ENCODE measurements around the gene RPS6KB2. TPM values are rescaled to one million over a fixed set of nuclear protein-coding genes. Genes with fewer than 3 reads are reported as not detected.

The RPS6KB2 gene
- total RNA-seq, 1 experiment from 2014 or later = 170 TPM

DNA sequence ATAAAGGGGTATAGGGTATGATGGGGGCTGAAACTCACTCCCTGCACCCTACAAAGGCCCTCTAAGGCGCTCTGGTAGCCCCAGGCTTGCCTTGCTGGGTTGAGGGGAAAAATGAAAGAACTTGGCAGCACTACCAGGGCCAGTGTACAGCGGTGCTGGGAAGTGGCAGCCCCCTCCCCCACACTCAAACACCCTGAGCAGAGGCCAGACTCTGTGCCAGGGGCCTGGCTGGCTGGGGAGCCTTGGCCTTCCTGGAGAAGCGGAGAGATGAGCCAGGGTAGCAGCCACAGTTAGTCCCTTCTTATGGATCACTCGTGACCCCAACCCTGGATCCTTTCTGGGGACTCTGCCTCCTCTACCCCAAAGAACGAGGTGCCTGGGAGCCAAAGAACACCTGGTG is 38.1 kb downstream of the RPS6KB2 start:
- CTCF ChIA-PET = no interaction called here

DNA sequence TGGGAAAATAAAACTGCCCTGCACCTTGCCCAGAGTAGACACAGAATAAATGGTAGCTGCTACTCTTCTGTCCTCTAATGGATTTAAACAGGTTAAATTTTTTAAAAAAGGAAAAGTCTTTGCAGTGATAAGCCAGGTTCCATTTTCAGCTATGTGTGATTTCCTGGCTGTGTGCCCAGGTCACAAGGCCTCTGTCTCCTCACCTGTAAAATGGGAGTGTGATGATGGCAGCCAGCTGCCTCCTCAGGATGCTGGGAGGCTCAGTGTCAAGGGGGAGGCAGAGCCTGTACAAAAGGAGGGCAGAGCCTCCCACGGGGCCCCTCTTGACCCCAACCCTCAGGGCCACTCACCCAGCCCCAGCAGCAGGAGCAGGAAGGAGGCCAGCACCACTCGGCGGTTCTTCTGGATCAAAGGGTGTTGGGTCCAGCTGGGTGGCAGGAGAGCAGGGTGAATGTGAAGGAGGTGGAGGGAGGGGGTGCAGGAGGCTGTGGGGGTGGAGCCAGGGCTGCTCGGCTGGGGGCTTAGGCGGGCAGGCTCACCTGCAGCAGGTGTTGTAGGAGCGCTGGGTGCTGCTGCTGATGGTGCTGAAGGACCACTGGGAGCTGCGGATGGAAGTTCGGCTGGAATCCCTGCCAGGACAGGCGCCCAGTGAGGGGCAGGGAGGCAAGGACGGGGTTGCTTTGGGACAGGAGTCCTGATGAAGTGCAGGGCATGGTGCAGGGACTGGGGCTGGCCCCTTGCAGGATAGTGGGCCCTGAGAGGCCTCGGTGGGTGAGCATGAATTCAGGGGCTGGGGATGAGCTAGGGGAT is 38.9 kb downstream of the RPS6KB2 start:
- Histone ChIP-seq H3K36me3 (ENCODE audit: low read depth, low read length) (no peaks in the 10 kb centered on the region), H3K4me2 (ENCODE audit: low read length) (peak overlapping the region; percentile 99), H3K9me2 (replicated peaks; ENCODE audit: low read length) (no peaks in the 10 kb centered on the region), H3K9me3 (ENCODE audit: low read length) (no peaks in the 10 kb centered on the region), H3F3A (ENCODE audit: low read length, unreplicated experiment) (peaks cover 13% of the 10 kb centered on the region), H3K4me3 (ENCODE audit: low read length) (peak overlapping the region; percentile 85), H3K9ac (ENCODE audit: low read length) (peak overlapping the region; percentile 98), H2AFZ (ENCODE audit: low read length) (no peak overlapping the region), H3K27ac (ENCODE audit: low read length) (peak overlapping the region; percentile 90), H3K79me2 (ENCODE audit: low read length) (peaks cover 28% of the 10 kb centered on the region), H4K20me1 (ENCODE audit: low read length) (no peaks in the 10 kb centered on the region), H3K4me1 (ENCODE audit: insufficient read depth, low read length) (peaks cover 41% of the 10 kb centered on the region), H3K27me3 (ENCODE audit: low read length) (no peaks in the 10 kb centered on the region)
- no TSS peak for BruUV-seq (replicated peaks)
- no peak for TF ChIP-seq EZH2phosphoT487 (IDR thresholded peaks at IDR 0.05; ENCODE audit: borderline replicate concordance, low read length)
- TF ChIP-seq, protein P1, sequence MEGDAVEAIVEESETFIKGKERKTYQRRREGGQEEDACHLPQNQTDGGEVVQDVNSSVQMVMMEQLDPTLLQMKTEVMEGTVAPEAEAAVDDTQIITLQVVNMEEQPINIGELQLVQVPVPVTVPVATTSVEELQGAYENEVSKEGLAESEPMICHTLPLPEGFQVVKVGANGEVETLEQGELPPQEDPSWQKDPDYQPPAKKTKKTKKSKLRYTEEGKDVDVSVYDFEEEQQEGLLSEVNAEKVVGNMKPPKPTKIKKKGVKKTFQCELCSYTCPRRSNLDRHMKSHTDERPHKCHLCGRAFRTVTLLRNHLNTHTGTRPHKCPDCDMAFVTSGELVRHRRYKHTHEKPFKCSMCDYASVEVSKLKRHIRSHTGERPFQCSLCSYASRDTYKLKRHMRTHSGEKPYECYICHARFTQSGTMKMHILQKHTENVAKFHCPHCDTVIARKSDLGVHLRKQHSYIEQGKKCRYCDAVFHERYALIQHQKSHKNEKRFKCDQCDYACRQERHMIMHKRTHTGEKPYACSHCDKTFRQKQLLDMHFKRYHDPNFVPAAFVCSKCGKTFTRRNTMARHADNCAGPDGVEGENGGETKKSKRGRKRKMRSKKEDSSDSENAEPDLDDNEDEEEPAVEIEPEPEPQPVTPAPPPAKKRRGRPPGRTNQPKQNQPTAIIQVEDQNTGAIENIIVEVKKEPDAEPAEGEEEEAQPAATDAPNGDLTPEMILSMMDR (conservative IDR thresholded peaks at IDR 0.05; ENCODE audit: low read depth, low read length) = no peak
- no peak for TF ChIP-seq EZH2 (IDR thresholded peaks at IDR 0.05; ENCODE audit: low read length, unreplicated experiment)
- intact Hi-C loops (cut with micrococcal nuclease) = loop anchor here (5.0 kb wide), 1 partner anchor 40 kb away; the partner anchor contains the start of gene RPS6KB2
- no peak for DNase-seq
- no peak for ATAC-seq
- ChIA-PET POLR2A (ENCODE audit: unreplicated experiment) (interaction anchor here (0.7 kb wide), 1 partner anchor 93 kb away, joined by 4 read pairs; no protein-coding TSS in a partner anchor), CTCF (interaction anchor here (2.0 kb wide), 1 partner anchor 66 kb away, joined by 15 read pairs; the partner anchor contains the start of gene PPP1CA)

More for the DNA sequence above, 38.1 kb downstream of the RPS6KB2 start:
- POLR2A ChIA-PET (ENCODE audit: unreplicated experiment) = interaction anchor here (0.7 kb wide), 1 partner anchor 92 kb away, joined by 4 read pairs; no protein-coding TSS in a partner anchor
- H3K79me2 ChIP-seq (ENCODE audit: low read length) = peaks cover 28% of the 10 kb centered on the region
- no peak for DNase-seq
- no peak overlapping the region for H3K4me3 ChIP-seq (ENCODE audit: low read length)
- ATAC-seq = no peak
- H3K4me2 ChIP-seq (ENCODE audit: low read length) = no peak overlapping the region
- no peaks in the 10 kb centered on the region for H3K36me3 ChIP-seq (ENCODE audit: low read depth, low read length)
- no peaks in the 10 kb centered on the region for H4K20me1 ChIP-seq (ENCODE audit: low read length)
- H3K9me3 ChIP-seq (ENCODE audit: low read length) = no peaks in the 10 kb centered on the region
- H3K4me1 ChIP-seq (ENCODE audit: insufficient read depth, low read length) = peaks cover 41% of the 10 kb centered on the region
- peaks cover 13% of the 10 kb centered on the region for H3F3A ChIP-seq (ENCODE audit: low read length, unreplicated experiment)
- H3K27ac ChIP-seq (ENCODE audit: low read length) = no peak overlapping the region
- H3K27me3 ChIP-seq (ENCODE audit: low read length) = no peaks in the 10 kb centered on the region
- no TSS peak for BruUV-seq (replicated peaks)
- no peaks in the 10 kb centered on the region for H3K9me2 ChIP-seq (replicated peaks; ENCODE audit: low read length)
- no peak overlapping the region for H2AFZ ChIP-seq (ENCODE audit: low read length)
- TF ChIP-seq, protein P1 (conservative IDR thresholded peaks at IDR 0.05; ENCODE audit: low read depth, low read length) = no peak
- no peak overlapping the region for H3K9ac ChIP-seq (ENCODE audit: low read length)
- intact Hi-C loops (cut with micrococcal nuclease) = loop anchor here (5.0 kb wide), 1 partner anchor 39 kb away; the partner anchor contains the start of gene RPS6KB2

DNA sequence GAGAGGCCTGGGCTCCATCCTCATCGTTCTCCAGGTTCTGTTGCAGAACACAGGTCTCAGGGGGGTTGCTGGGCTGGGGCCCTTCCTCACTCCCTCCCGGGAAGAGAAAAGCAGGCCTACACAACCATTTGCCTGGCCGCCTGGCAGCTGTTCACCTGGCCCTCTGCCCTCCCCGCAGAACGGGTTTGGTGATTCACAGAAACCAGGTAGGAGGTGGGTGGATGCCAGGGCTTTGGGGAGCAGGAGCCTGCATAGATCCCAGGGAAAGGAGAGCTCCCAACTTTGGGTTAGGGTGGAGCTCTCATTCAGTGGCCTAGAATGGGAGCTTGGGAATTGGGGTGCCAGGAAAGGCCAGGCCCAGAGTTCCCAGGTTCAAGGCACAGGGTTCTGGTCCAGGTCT is 39.8 kb downstream of the RPS6KB2 start:
- H3F3A ChIP-seq (ENCODE audit: low read length, unreplicated experiment) = peaks cover 13% of the 10 kb centered on the region
- POLR2A ChIA-PET (ENCODE audit: unreplicated experiment) = no interaction called here
- H3K4me2 ChIP-seq (ENCODE audit: low read length) = peak overlapping the region; percentile 99
- no peak for TF ChIP-seq EZH2 (IDR thresholded peaks at IDR 0.05; ENCODE audit: low read length, unreplicated experiment)
- H3K79me2 ChIP-seq (ENCODE audit: low read length) = peaks cover 28% of the 10 kb centered on the region
- CTCF ChIA-PET = interaction anchor here (0.7 to 2.0 kb wide), 2 partner anchors 67 to 117 kb away, joined by 3 to 15 read pairs; partner anchors contain the start of gene PPP1CA
- H3K4me1 ChIP-seq (ENCODE audit: insufficient read depth, low read length) = peaks cover 41% of the 10 kb centered on the region
- DNase-seq = peak; percentile 97
- H2AFZ ChIP-seq (ENCODE audit: low read length) = no peak overlapping the region
- H3K36me3 ChIP-seq (ENCODE audit: low read depth, low read length) = no peaks in the 10 kb centered on the region
- intact Hi-C loops (cut with micrococcal nuclease) = loop anchor here (1.0 to 5.0 kb wide), 2 partner anchors 41 to 67 kb away; partner anchors contain the start of genes PPP1CA and RPS6KB2
- peak; percentile 9 for ATAC-seq
- no TSS peak for BruUV-seq (replicated peaks)
- peak overlapping the region; percentile 85 for H3K4me3 ChIP-seq (ENCODE audit: low read length)
- H3K9me2 ChIP-seq (replicated peaks; ENCODE audit: low read length) = no peaks in the 10 kb centered on the region
- H3K27ac ChIP-seq (ENCODE audit: low read length) = peak overlapping the region; percentile 90
- no peaks in the 10 kb centered on the region for H3K27me3 ChIP-seq (ENCODE audit: low read length)
- peak overlapping the region; percentile 98 for H3K9ac ChIP-seq (ENCODE audit: low read length)
- no peaks in the 10 kb centered on the region for H3K9me3 ChIP-seq (ENCODE audit: low read length)
- H4K20me1 ChIP-seq (ENCODE audit: low read length) = no peaks in the 10 kb centered on the region

Measured in PC-3 (cell line).